ENCODE results near the gene NR3C1. TPM values are rescaled to one million over a fixed set of nuclear protein-coding genes. Genes with fewer than 3 reads are reported as not detected.

NR3C1 gene
- total and polyA plus RNA-seq, 2 of the 13 experiments (the other 11 are each of a cell fraction or from before 2014, with no cell fraction given): 10.0 to 24.3 TPM

GRCh38 chr5:143402553-143403333, 743 bp downstream of the NR3C1 start (continued):
- TF ChIP-seq TFE3 (CRISPR knock-in tag; IDR thresholded peaks at IDR 0.05): no peak
- TF ChIP-seq ZNF607 (CRISPR knock-in tag; IDR thresholded peaks at IDR 0.05; ENCODE audit: borderline replicate concordance): no peak
- TF ChIP-seq, protein P1, sequence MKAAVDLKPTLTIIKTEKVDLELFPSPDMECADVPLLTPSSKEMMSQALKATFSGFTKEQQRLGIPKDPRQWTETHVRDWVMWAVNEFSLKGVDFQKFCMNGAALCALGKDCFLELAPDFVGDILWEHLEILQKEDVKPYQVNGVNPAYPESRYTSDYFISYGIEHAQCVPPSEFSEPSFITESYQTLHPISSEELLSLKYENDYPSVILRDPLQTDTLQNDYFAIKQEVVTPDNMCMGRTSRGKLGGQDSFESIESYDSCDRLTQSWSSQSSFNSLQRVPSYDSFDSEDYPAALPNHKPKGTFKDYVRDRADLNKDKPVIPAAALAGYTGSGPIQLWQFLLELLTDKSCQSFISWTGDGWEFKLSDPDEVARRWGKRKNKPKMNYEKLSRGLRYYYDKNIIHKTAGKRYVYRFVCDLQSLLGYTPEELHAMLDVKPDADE (CRISPR knock-in tag; IDR thresholded peaks at IDR 0.05): 0 out of 2 replicates have a peak, but pooled peaks have one; percentile 29
- no peak for TF ChIP-seq THAP7 (CRISPR knock-in tag; IDR thresholded peaks at IDR 0.05)
- no peak for TF ChIP-seq ZFP36L1 (CRISPR knock-in tag; IDR thresholded peaks at IDR 0.05)
- TF ChIP-seq ZSCAN20 (CRISPR knock-in tag; IDR thresholded peaks at IDR 0.05; ENCODE audit: borderline replicate concordance): peak; percentile 2; the same call in 1 of the 2 replicates
- peak; percentile 50; the same call in 1 of the 2 replicates for TF ChIP-seq ZFX (CRISPR knock-in tag; IDR thresholded peaks at IDR 0.05; ENCODE audit: low read depth)
- no peak for TF ChIP-seq ZNF614 (CRISPR knock-in tag; IDR thresholded peaks at IDR 0.05; ENCODE audit: borderline replicate concordance)
- 0 out of 2 replicates have a peak, but pooled peaks have one; percentile 43 for TF ChIP-seq ZNF703 (CRISPR knock-in tag; IDR thresholded peaks at IDR 0.05; ENCODE audit: borderline replicate concordance)
- no peak for TF ChIP-seq JUNB (CRISPR knock-in tag; IDR thresholded peaks at IDR 0.05; ENCODE audit: borderline replicate concordance)
- TF ChIP-seq, protein P2, sequence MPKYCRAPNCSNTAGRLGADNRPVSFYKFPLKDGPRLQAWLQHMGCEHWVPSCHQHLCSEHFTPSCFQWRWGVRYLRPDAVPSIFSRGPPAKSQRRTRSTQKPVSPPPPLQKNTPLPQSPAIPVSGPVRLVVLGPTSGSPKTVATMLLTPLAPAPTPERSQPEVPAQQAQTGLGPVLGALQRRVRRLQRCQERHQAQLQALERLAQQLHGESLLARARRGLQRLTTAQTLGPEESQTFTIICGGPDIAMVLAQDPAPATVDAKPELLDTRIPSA (CRISPR knock-in tag; IDR thresholded peaks at IDR 0.05; ENCODE audit: borderline replicate concordance): no peak
- TF ChIP-seq PHF8 (CRISPR knock-in tag; IDR thresholded peaks at IDR 0.05): peak; percentile 50
- no peak for TF ChIP-seq ZNF776 (CRISPR knock-in tag; IDR thresholded peaks at IDR 0.05)
- no peak; the same call in 1 of the 2 replicates for TF ChIP-seq KLF9 (CRISPR knock-in tag; IDR thresholded peaks at IDR 0.05; ENCODE audit: low read depth)
- TF ChIP-seq, protein P3, sequence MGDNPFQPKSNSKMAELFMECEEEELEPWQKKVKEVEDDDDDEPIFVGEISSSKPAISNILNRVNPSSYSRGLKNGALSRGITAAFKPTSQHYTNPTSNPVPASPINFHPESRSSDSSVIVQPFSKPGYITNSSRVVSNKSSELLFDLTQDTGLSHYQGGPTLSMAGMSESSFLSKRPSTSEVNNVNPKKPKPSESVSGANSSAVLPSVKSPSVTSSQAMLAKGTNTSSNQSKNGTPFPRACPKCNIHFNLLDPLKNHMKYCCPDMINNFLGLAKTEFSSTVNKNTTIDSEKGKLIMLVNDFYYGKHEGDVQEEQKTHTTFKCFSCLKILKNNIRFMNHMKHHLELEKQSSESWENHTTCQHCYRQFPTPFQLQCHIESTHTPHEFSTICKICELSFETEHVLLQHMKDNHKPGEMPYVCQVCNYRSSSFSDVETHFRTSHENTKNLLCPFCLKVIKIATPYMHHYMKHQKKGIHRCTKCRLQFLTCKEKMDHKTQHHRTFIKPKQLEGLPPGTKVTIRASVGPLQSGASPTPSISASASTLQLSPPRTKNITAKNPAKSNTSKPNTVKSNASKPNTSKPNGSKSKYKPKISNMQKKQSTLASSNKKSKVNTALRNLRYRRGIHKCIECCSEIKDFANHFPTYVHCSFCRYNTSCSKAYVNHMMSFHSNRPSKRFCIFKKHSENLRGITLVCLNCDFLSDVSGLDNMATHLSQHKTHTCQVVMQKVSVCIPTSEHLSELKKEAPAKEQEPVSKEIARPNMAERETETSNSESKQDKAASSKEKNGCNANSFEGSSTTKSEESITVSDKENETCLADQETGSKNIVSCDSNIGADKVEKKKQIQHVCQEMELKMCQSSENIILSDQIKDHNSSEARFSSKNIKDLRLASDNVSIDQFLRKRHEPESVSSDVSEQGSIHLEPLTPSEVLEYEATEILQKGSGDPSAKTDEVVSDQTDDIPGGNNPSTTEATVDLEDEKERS (CRISPR knock-in tag; IDR thresholded peaks at IDR 0.05): no peak
- no peak for TF ChIP-seq SRSF9 (IDR thresholded peaks at IDR 0.05; ENCODE audit: borderline replicate concordance, insufficient read depth, low read depth, low read length, poor library complexity, severe bottlenecking)
- no peak for TF ChIP-seq NFKBIZ (CRISPR knock-in tag; IDR thresholded peaks at IDR 0.05)
- TF ChIP-seq ASH2L (IDR thresholded peaks at IDR 0.05; ENCODE audit: insufficient read length, low read depth, low read length): peak; percentile 62
- no peak for TF ChIP-seq THYN1 (CRISPR knock-in tag; IDR thresholded peaks at IDR 0.05; ENCODE audit: borderline replicate concordance, low read depth)
- no peak for TF ChIP-seq DRAP1 (CRISPR knock-in tag; IDR thresholded peaks at IDR 0.05)
- TF ChIP-seq SMAD3 (CRISPR knock-in tag; IDR thresholded peaks at IDR 0.05): no peak

All from HepG2 (cell line).